Loucy (cell line): ENCODE measurements around the gene GZMA.

Experiments
- H2AFZ ChIP-seq: fragments of 200-600 bp; sonication (generic); 2 replicates; pipeline ENCODE4 v1.6.0; 2016; ENCODE audit warnings: antibody characterized with exemption, mild to moderate bottlenecking, low read length, moderate library complexity
- H3F3A ChIP-seq: fragments of 200-600 bp; 2 replicates; pipeline ENCODE4 v1.6.0; 2016; ENCODE audit warnings: antibody characterized with exemption, low read depth, mild to moderate bottlenecking
- H3K27me3 ChIP-seq: fragments of 200-600 bp; sonication (generic); 2 replicates; pipeline ENCODE4 v1.6.1; 2014; ENCODE audit warnings: low read length, mild to moderate bottlenecking; ENCODE audit not compliant: insufficient read depth, poor library complexity, severe bottlenecking
- H3K36me3 ChIP-seq: fragments of 200-600 bp; sonication (generic); 2 replicates; pipeline ENCODE4 v1.6.1; 2016; ENCODE audit warnings: low read length; ENCODE audit not compliant: insufficient read depth
- H3K4me1 ChIP-seq: fragments of 200-600 bp; sonication (generic); 2 replicates; pipeline ENCODE4 v1.5.1; 2014; ENCODE audit warnings: low read length, mild to moderate bottlenecking; ENCODE audit not compliant: insufficient read depth, poor library complexity, severe bottlenecking
- H3K4me2 ChIP-seq: fragments of 200-600 bp; sonication (generic); 2 replicates; pipeline ENCODE4 v1.6.0; 2014; ENCODE audit warnings: antibody characterized with exemption, low read length, low read depth, mild to moderate bottlenecking; ENCODE audit not compliant: poor library complexity, severe bottlenecking
- H3K4me3 ChIP-seq: fragments of 200-600 bp; sonication (generic); 2 replicates; pipeline ENCODE4 v1.5.1; 2014; ENCODE audit warnings: low read length, mild to moderate bottlenecking, mixed read lengths; ENCODE audit not compliant: poor library complexity, severe bottlenecking
- H3K79me2 ChIP-seq: fragments of 200-600 bp; sonication (generic); 2 replicates; pipeline ENCODE4 v1.6.1; 2014; ENCODE audit warnings: low read length; ENCODE audit not compliant: insufficient read depth
- H3K9ac ChIP-seq: fragments of 200-600 bp; sonication (generic); 2 replicates; pipeline ENCODE4 v1.6.0; 2014; ENCODE audit warnings: mild to moderate bottlenecking, low read depth, low read length, moderate library complexity; ENCODE audit not compliant: poor library complexity, severe bottlenecking
- H3K9me2 ChIP-seq: fragments of 200-600 bp; sonication (generic); replicated peaks from 2 replicates; pipeline ENCODE4 v1.6.1; 2016; ENCODE audit warnings: low read depth, low read length, mixed read lengths
- H3K9me3 ChIP-seq: fragments of 200-600 bp; sonication (generic); 2 replicates; pipeline ENCODE4 v1.6.1; 2014; ENCODE audit warnings: mild to moderate bottlenecking, antibody characterized with exemption, low read length, low read depth; ENCODE audit not compliant: insufficient read depth
- H4K20me1 ChIP-seq: fragments of 200-600 bp; sonication (generic); 2 replicates; pipeline ENCODE4 v1.6.0; 2014; ENCODE audit warnings: antibody characterized with exemption, low read length, mild to moderate bottlenecking; ENCODE audit not compliant: insufficient read depth, poor library complexity, severe bottlenecking
- EZH2phosphoT487 ChIP-seq: fragments of 200-600 bp; IDR thresholded peaks from 2 replicates; pipeline ENCODE4 v1.6.1; 2018; ENCODE audit warnings: antibody characterized with exemption, mild to moderate bottlenecking, moderate library complexity, borderline replicate concordance
- TF ChIP-seq, protein P1 (sequence below): fragments of 200-600 bp; sonication (generic); conservative IDR thresholded peaks from 2 replicates; pipeline ENCODE4 v1.5.1; 2014; ENCODE audit warnings: mild to moderate bottlenecking, antibody characterized with exemption, low read length

Gene GZMA

GRCh38 chr5:55140908-55141665, 38.6 kb downstream of the GZMA start:
- H3K4me3 ChIP-seq, result no peak overlapping the region
- no peaks in the 10 kb centered on the region for H3F3A ChIP-seq
- peaks cover 23% of the 10 kb centered on the region for H3K4me1 ChIP-seq
- no peaks in the 10 kb centered on the region for H3K9me3 ChIP-seq
- TF ChIP-seq, protein P1, sequence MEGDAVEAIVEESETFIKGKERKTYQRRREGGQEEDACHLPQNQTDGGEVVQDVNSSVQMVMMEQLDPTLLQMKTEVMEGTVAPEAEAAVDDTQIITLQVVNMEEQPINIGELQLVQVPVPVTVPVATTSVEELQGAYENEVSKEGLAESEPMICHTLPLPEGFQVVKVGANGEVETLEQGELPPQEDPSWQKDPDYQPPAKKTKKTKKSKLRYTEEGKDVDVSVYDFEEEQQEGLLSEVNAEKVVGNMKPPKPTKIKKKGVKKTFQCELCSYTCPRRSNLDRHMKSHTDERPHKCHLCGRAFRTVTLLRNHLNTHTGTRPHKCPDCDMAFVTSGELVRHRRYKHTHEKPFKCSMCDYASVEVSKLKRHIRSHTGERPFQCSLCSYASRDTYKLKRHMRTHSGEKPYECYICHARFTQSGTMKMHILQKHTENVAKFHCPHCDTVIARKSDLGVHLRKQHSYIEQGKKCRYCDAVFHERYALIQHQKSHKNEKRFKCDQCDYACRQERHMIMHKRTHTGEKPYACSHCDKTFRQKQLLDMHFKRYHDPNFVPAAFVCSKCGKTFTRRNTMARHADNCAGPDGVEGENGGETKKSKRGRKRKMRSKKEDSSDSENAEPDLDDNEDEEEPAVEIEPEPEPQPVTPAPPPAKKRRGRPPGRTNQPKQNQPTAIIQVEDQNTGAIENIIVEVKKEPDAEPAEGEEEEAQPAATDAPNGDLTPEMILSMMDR, result no peak
- no peak for TF ChIP-seq EZH2phosphoT487
- H4K20me1 ChIP-seq, result no peaks in the 10 kb centered on the region
- no peak overlapping the region for H3K4me2 ChIP-seq
- no peaks in the 10 kb centered on the region for H3K36me3 ChIP-seq
- no peaks in the 10 kb centered on the region for H3K9me2 ChIP-seq
- H3K27me3 ChIP-seq, result no peaks in the 10 kb centered on the region
- H2AFZ ChIP-seq, result no peak overlapping the region
- H3K79me2 ChIP-seq, result no peaks in the 10 kb centered on the region
- H3K9ac ChIP-seq, result no peak overlapping the region

- Histone ChIP-seq H3K4me2 (no peak overlapping the region), H3K4me3 (no peak overlapping the region), H3K4me1 (peaks cover 26% of the 10 kb centered on the region), H4K20me1 (no peaks in the 10 kb centered on the region), H3K9ac (no peak overlapping the region), H3F3A (no peaks in the 10 kb centered on the region), H2AFZ (no peak overlapping the region), H3K27me3 (no peaks in the 10 kb centered on the region), H3K9me2 (no peaks in the 10 kb centered on the region), H3K9me3 (no peaks in the 10 kb centered on the region), H3K36me3 (no peaks in the 10 kb centered on the region), H3K79me2 (no peaks in the 10 kb centered on the region)
- TF ChIP-seq, protein P1, result peak; percentile 54
- TF ChIP-seq EZH2phosphoT487, result no peak
Observed at GRCh38 chr5:55141945-55142690, 39.7 kb downstream of the GZMA start.

DNA sequence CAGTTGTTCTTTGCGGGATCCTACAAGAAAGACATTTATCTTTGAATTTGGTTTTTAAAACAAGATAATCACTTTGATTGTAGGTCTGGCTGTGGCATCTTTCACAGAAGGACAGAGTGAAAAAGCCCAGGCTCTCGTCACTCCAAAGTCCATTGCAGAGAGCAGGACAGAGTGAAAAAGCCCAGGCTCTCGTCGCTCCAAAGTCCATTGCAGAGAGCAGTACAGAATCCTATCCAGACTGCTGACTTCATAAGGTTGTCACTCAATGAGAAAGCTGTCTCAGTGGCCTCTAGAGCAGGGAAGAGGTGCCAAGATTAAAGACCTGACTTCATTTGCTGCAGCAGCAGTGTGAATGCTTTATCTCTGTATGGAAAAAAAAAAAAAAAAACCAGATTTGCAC, 41.2 kb downstream of the GZMA start:
- Histone ChIP-seq H3K4me1 (peaks cover 21% of the 10 kb centered on the region), H3K9me2 (no peaks in the 10 kb centered on the region), H3K4me2 (no peak overlapping the region), H3K27me3 (no peaks in the 10 kb centered on the region), H3K36me3 (no peaks in the 10 kb centered on the region), H4K20me1 (no peaks in the 10 kb centered on the region), H3K4me3 (no peak overlapping the region), H3K9ac (no peak overlapping the region), H3K9me3 (no peaks in the 10 kb centered on the region), H3F3A (no peaks in the 10 kb centered on the region), H2AFZ (no peak overlapping the region), H3K79me2 (no peaks in the 10 kb centered on the region)
- TF ChIP-seq, protein P1, result no peak
- TF ChIP-seq EZH2phosphoT487, result no peak
